DOHH2 (cell line): ENCODE results near the gene SOX12.
"Not testable (repeated sequence)": the region's sequence is repeated elsewhere in the genome, so short reads cannot be mapped to it uniquely, and the experiment has no call there.

Experiments used
- H3F3A ChIP-seq: fragments of 200-600 bp; sonication (generic), shearing (Covaris generic); 2 replicates; pipeline ENCODE4 v1.6.0; 2016; ENCODE audit warnings: antibody characterized with exemption, mild to moderate bottlenecking; ENCODE audit not compliant: control insufficient read depth, insufficient read depth
- H3K27ac ChIP-seq: fragments of 200-600 bp; sonication (generic); 2 replicates; pipeline ENCODE4 v1.5.1; 2014; ENCODE audit warnings: low read depth, mild to moderate bottlenecking, low read length, moderate library complexity
- H3K27me3 ChIP-seq: fragments of 200-600 bp; sonication (generic); 2 replicates; pipeline ENCODE4 v1.6.1; 2014; ENCODE audit warnings: mild to moderate bottlenecking, low read length, mixed read lengths; ENCODE audit not compliant: control insufficient read depth
- H3K36me3 ChIP-seq: fragments of 200-600 bp; sonication (generic); 2 replicates; pipeline ENCODE4 v1.6.1; 2014; ENCODE audit warnings: mild to moderate bottlenecking, low read length, moderate library complexity, mixed read lengths; ENCODE audit not compliant: control insufficient read depth
- H3K4me1 ChIP-seq: fragments of 200-600 bp; sonication (generic); 2 replicates; pipeline ENCODE4 v1.6.1; 2014; ENCODE audit warnings: mild to moderate bottlenecking, low read length, mixed read lengths; ENCODE audit not compliant: control insufficient read depth
- H3K4me2 ChIP-seq: fragments of 200-600 bp; sonication (generic); 2 replicates; pipeline ENCODE4 v1.6.0; 2014; ENCODE audit warnings: mild to moderate bottlenecking, low read length, moderate library complexity
- H3K4me3 ChIP-seq: fragments of 200-600 bp; sonication (generic); 2 replicates; pipeline ENCODE4 v1.5.1; 2014; ENCODE audit warnings: mild to moderate bottlenecking, low read length, mixed read lengths
- H3K79me2 ChIP-seq: fragments of 200-600 bp; sonication (generic); 2 replicates; pipeline ENCODE4 v1.6.1; 2014; ENCODE audit warnings: mild to moderate bottlenecking, low read length, mixed read lengths; ENCODE audit not compliant: control insufficient read depth
- H3K9me2 ChIP-seq: fragments of 200-600 bp; sonication (generic); replicated peaks from 2 replicates; pipeline ENCODE4 v1.6.1; 2014; ENCODE audit warnings: mild to moderate bottlenecking, low read length, mixed read lengths; ENCODE audit not compliant: control insufficient read depth
- H3K9me3 ChIP-seq: fragments of 200-600 bp; sonication (generic); 2 replicates; pipeline ENCODE4 v1.6.1; 2014; ENCODE audit warnings: antibody characterized with exemption, low read length, mixed read lengths; ENCODE audit not compliant: control insufficient read depth, insufficient read depth
- H4K20me1 ChIP-seq: fragments of 200-600 bp; sonication (generic); 2 replicates; pipeline ENCODE4 v1.6.0; 2014; ENCODE audit warnings: low read depth, mild to moderate bottlenecking, antibody characterized with exemption, low read length, moderate library complexity; ENCODE audit not compliant: control insufficient read depth, insufficient read depth
- EZH2phosphoT487 ChIP-seq: fragments of 200-600 bp; sonication (generic); IDR thresholded peaks from 2 replicates; pipeline ENCODE4 v1.6.1; 2017; ENCODE audit warnings: borderline replicate concordance, mild to moderate bottlenecking, antibody characterized with exemption, low read length, moderate library complexity, mixed read lengths
- TF ChIP-seq, protein P1 (sequence below): fragments of 200-600 bp; sonication (generic); IDR thresholded peaks from one replicate; pipeline ENCODE4 v1.5.1; 2014; ENCODE audit warnings: antibody characterized with exemption, mild to moderate bottlenecking, low read depth, low read length; ENCODE audit not compliant: poor library complexity, severe bottlenecking

The SOX12 gene

DNA sequence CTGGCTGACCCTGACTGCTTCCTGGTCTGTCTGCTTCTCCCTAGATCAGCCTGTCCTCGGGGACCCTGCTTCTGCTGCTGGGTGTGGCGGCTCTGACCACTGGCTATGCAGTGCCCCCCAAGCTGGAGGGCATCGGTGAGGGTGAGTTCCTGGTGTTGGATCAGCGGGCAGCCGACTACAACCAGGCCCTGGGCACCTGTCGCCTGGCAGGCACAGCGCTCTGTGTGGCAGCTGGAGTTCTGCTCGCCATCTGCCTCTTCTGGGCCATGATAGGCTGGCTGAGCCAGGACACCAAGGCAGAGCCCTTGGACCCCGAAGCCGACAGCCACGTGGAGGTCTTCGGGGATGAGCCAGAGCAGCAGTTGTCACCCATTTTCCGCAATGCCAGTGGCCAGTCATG, 27.8 kb downstream of the SOX12 start:
- Histone ChIP-seq H3F3A (peaks cover 5% of the 10 kb centered on the region; the same call in 1 of the 2 replicates), H3K79me2 (no peaks in the 10 kb centered on the region), H3K27ac (no peak overlapping the region), H3K9me2 (no peaks in the 10 kb centered on the region), H3K4me3 (no peak overlapping the region), H4K20me1 (no peaks in the 10 kb centered on the region), H3K4me2 (no peak overlapping the region), H3K4me1 (peaks cover 20% of the 10 kb centered on the region), H3K27me3 (no peaks in the 10 kb centered on the region), H3K36me3 (no peaks in the 10 kb centered on the region), H3K9me3 (no peaks in the 10 kb centered on the region)
- TF ChIP-seq, protein P1, sequence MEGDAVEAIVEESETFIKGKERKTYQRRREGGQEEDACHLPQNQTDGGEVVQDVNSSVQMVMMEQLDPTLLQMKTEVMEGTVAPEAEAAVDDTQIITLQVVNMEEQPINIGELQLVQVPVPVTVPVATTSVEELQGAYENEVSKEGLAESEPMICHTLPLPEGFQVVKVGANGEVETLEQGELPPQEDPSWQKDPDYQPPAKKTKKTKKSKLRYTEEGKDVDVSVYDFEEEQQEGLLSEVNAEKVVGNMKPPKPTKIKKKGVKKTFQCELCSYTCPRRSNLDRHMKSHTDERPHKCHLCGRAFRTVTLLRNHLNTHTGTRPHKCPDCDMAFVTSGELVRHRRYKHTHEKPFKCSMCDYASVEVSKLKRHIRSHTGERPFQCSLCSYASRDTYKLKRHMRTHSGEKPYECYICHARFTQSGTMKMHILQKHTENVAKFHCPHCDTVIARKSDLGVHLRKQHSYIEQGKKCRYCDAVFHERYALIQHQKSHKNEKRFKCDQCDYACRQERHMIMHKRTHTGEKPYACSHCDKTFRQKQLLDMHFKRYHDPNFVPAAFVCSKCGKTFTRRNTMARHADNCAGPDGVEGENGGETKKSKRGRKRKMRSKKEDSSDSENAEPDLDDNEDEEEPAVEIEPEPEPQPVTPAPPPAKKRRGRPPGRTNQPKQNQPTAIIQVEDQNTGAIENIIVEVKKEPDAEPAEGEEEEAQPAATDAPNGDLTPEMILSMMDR = no peak
- no peak for TF ChIP-seq EZH2phosphoT487

GRCh38 chr20:354298-354977, 29.1 kb downstream of the SOX12 start:
- Histone ChIP-seq H3K36me3 (no peaks in the 10 kb centered on the region), H3F3A (peaks cover 5% of the 10 kb centered on the region; the same call in 1 of the 2 replicates), H3K4me2 (no peak overlapping the region), H4K20me1 (0 out of 2 replicates have a peak, but pooled peaks cover 4% of the 10 kb centered on the region), H3K4me1 (peaks cover 18% of the 10 kb centered on the region), H3K79me2 (no peaks in the 10 kb centered on the region), H3K9me2 (no peaks in the 10 kb centered on the region), H3K27ac (no peak overlapping the region), H3K9me3 (no peaks in the 10 kb centered on the region), H3K27me3 (no peaks in the 10 kb centered on the region), H3K4me3 (no peak overlapping the region)
- no peak for TF ChIP-seq EZH2phosphoT487
- TF ChIP-seq, protein P1 = peak; percentile 84

GRCh38 chr20:356154-356553, 30.8 kb downstream of the SOX12 start:
- not testable (repeated sequence) for H4K20me1 ChIP-seq, H3K4me2 ChIP-seq, H3K27ac ChIP-seq, H3K27me3 ChIP-seq, H3K79me2 ChIP-seq, H3K9me3 ChIP-seq, H3K36me3 ChIP-seq, H3K9me2 ChIP-seq, H3F3A ChIP-seq, H3K4me3 ChIP-seq
- peaks cover 24% of the 10 kb centered on the region for H3K4me1 ChIP-seq

- H3K36me3 ChIP-seq = no peaks in the 10 kb centered on the region
- no peaks in the 10 kb centered on the region for H3K9me2 ChIP-seq
- no peak for TF ChIP-seq EZH2phosphoT487
- TF ChIP-seq, protein P1 = no peak
- no peaks in the 10 kb centered on the region for H3K79me2 ChIP-seq
- no peak overlapping the region for H3K4me2 ChIP-seq
- peaks cover 30% of the 10 kb centered on the region for H3K4me1 ChIP-seq
- H3F3A ChIP-seq = peaks cover 8% of the 10 kb centered on the region
- 0 out of 2 replicates have a peak, but pooled peaks cover 4% of the 10 kb centered on the region for H4K20me1 ChIP-seq
- H3K9me3 ChIP-seq = no peaks in the 10 kb centered on the region
- H3K27ac ChIP-seq = no peak overlapping the region
- peaks cover 6% of the 10 kb centered on the region for H3K27me3 ChIP-seq
- no peak overlapping the region for H3K4me3 ChIP-seq
Measured at GRCh38 chr20:356745-357144, 31.4 kb downstream of the SOX12 start.
